ENCODE results near the gene PRDM16.

DNA sequence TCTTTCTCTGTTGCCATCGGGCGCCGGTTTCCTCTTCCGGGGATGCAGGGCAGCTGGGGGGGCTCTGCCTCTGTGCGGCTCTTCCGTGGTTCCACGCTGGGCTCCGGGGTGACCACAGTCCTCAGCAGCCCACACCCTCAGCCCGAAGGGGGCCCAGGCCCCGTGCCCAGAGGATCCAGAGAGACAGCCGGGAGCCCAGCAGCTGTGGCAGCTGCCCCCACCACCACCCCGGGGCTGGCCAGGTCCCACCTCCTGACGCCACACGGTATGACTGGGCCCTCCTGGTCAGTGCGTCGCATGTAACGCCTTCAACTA lies 172.2 kb downstream of the PRDM16 start:
- TF ChIP-seq, protein P1, sequence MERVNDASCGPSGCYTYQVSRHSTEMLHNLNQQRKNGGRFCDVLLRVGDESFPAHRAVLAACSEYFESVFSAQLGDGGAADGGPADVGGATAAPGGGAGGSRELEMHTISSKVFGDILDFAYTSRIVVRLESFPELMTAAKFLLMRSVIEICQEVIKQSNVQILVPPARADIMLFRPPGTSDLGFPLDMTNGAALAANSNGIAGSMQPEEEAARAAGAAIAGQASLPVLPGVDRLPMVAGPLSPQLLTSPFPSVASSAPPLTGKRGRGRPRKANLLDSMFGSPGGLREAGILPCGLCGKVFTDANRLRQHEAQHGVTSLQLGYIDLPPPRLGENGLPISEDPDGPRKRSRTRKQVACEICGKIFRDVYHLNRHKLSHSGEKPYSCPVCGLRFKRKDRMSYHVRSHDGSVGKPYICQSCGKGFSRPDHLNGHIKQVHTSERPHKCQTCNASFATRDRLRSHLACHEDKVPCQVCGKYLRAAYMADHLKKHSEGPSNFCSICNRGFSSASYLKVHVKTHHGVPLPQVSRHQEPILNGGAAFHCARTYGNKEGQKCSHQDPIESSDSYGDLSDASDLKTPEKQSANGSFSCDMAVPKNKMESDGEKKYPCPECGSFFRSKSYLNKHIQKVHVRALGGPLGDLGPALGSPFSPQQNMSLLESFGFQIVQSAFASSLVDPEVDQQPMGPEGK (CRISPR knock-in tag; IDR thresholded peaks at IDR 0.05; ENCODE audit: borderline replicate concordance): no peak
- no peak for TF ChIP-seq RARB (CRISPR knock-in tag; IDR thresholded peaks at IDR 0.05)
- TF ChIP-seq SNAI2 (CRISPR knock-in tag; IDR thresholded peaks at IDR 0.05): no peak
- TF ChIP-seq ZNF8 (CRISPR knock-in tag; IDR thresholded peaks at IDR 0.05): no peak
- TF ChIP-seq CREB5 (CRISPR knock-in tag; IDR thresholded peaks at IDR 0.05; ENCODE audit: low read depth): no peak
- TF ChIP-seq ZNF565 (CRISPR knock-in tag; conservative IDR thresholded peaks at IDR 0.05; ENCODE audit: low read depth): no peak
- no peak for TF ChIP-seq ZFP30 (CRISPR knock-in tag; IDR thresholded peaks at IDR 0.05)
- TF ChIP-seq CSRNP3 (CRISPR knock-in tag; IDR thresholded peaks at IDR 0.05): no peak
- no peak for TF ChIP-seq BACH2 (CRISPR knock-in tag; IDR thresholded peaks at IDR 0.05; ENCODE audit: borderline replicate concordance)
- no peak for TF ChIP-seq CSDC2 (CRISPR knock-in tag; IDR thresholded peaks at IDR 0.05)
- TF ChIP-seq POU6F1 (CRISPR knock-in tag; IDR thresholded peaks at IDR 0.05; ENCODE audit: borderline replicate concordance, low read depth): no peak
- TF ChIP-seq ISL1 (CRISPR knock-in tag; IDR thresholded peaks at IDR 0.05): no peak
